Measurements from ENCODE around the gene SLX4IP. TPM values are rescaled to one million over a fixed set of nuclear protein-coding genes. Genes with fewer than 3 reads are reported as not detected.

The SLX4IP gene
- total and polyA plus RNA-seq, 2 donors (not counting 3 experiments of a cell fraction or from before 2014, with no cell fraction given) = 1.9 to 4.5 TPM

DNA sequence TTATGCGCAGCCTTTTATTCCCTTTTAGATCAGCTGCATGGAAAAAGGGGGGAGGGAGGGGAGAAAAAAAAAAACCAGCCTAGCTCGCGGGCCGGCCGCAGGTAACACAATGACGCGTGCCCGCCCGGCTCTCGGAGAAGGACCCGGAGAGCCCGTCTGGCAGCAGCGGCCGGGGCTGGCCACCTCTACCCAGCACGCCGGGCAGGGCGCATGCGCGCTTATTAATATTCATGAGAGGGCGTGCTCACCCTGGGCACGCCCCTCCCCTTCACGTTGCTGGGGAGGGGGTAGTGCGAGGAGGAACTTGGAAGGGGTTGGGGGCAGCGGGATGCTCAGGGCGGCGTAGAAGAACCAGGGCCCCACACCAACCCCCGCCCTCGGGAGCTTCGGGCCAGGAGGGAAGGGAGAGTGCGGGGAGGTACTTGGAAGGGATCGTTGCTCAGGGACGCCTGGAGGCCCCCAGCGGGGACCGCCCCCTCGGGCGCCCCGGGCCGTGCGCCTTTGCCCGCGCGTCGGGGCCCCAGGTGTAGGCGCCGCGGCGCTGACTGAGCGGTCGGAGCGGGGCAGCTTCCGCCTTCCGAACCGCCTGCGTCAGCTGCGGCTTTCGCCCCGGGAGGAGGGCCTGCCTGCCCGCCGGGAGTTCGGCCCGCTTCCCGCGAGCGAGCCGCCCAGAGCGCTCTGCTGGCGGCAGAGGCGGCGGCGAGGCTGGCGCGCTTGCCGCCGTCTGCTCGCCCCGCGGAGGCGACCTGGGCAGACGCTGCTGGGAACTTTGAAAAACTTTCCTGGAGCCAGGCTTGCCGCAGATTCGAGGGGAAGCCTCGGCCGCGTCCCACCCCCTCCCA lies 239.0 kb downstream of the SLX4IP start, which contains the start of gene JAG1:
Gene JAG1 (minus strand): TSS at position 158 of the 842 bp plus-strand sequence. CDS start 469 bp downstream, outside the sequence.
- Histone ChIP-seq H3K9ac (replicated peaks; ENCODE audit: extremely low read depth, insufficient read depth, low read length) (peak within 1 kb of the TSS; percentile 92), H3K27ac (ENCODE audit: insufficient read depth, low read depth, low read length) (peak within 1 kb of the TSS; percentile 92), H3K4me3 (replicated peaks in 1 of 3; ENCODE audit: insufficient read depth in 1 of 3, low read depth in 1 of 3, low read length in 3 of 3) (peak within 1 kb of the TSS; percentile 91 to 95 (median 94)), H3K4me2 (ENCODE audit: insufficient read depth, low read length) (peak within 1 kb of the TSS; percentile 93), H3K36me3 (ENCODE audit: control insufficient read depth in 2 of 2, extremely low read depth in 1 of 2, insufficient read depth in 2 of 2, low read length in 2 of 2) (peaks cover 0 to 1% of the 10 kb centered on the region in 2 experiments), H2AFZ (ENCODE audit: low read depth, low read length) (peak within 1 kb of the TSS; percentile 87), H3K9me3 (replicated peaks; ENCODE audit: control insufficient read depth, insufficient read depth, low read length) (no peaks in the 10 kb centered on the region), H3K79me2 (ENCODE audit: control insufficient read depth, insufficient read depth, low read length) (peaks cover 40% of the 10 kb centered on the region), H3K4me1 (ENCODE audit: control insufficient read depth, extremely low read depth, insufficient read depth, low read length) (peaks cover 31% of the 10 kb centered on the region), H3K9me1 (replicated peaks; ENCODE audit: control insufficient read depth, extremely low read depth, insufficient read depth, low read length) (no peaks in the 10 kb centered on the region), H3K27me3 (ENCODE audit: control insufficient read depth in 2 of 2, insufficient read depth in 2 of 2, low read length in 2 of 2) (no peaks in the 10 kb centered on the region), H4K20me1 (replicated peaks; ENCODE audit: control insufficient read depth, extremely low read depth, insufficient read depth, low read length) (no peaks in the 10 kb centered on the region)
- POLR2A ChIA-PET = interaction anchor here (0.7 to 1.3 kb wide), 2 partner anchors 240 to 593 kb away, joined by 3 read pairs; partner anchors contain the start of gene MKKS
- dilution Hi-C loops (cut with MboI; ENCODE audit: extremely low pct_ligation_motif_present, low sequenced_read_pairs) (no loop called here), intact Hi-C loops (cut with micrococcal nuclease) (loop anchor here (1.0 to 5.0 kb wide), 16 partner anchors 84 to 1378 kb away; partner anchors contain the start of genes MKKS and SLX4IP)
- no TSS peak for BruUV-seq (replicated peaks)
- FAIRE-seq (peak; percentile 67), DNase-seq (ENCODE audit: low read depth, low spot score) (peak; percentile 94)
- CTCF ChIA-PET = interaction anchor here (0.7 to 6.0 kb wide), 22 partner anchors 9 to 870 kb away, joined by 3 to 55 read pairs (median 5); no protein-coding TSS in a partner anchor
- peak; percentile 97 for TF ChIP-seq POLR2A (IDR thresholded peaks at IDR 0.05; ENCODE audit: low read depth, low read length)
- peak; percentile 84 for TF ChIP-seq POLR2AphosphoS5 (IDR thresholded peaks at IDR 0.05; ENCODE audit: insufficient read depth, low read depth, low read length)
- no peak for TF ChIP-seq MYC (IDR thresholded peaks at IDR 0.05; ENCODE audit: low read depth, low read length)

DNA sequence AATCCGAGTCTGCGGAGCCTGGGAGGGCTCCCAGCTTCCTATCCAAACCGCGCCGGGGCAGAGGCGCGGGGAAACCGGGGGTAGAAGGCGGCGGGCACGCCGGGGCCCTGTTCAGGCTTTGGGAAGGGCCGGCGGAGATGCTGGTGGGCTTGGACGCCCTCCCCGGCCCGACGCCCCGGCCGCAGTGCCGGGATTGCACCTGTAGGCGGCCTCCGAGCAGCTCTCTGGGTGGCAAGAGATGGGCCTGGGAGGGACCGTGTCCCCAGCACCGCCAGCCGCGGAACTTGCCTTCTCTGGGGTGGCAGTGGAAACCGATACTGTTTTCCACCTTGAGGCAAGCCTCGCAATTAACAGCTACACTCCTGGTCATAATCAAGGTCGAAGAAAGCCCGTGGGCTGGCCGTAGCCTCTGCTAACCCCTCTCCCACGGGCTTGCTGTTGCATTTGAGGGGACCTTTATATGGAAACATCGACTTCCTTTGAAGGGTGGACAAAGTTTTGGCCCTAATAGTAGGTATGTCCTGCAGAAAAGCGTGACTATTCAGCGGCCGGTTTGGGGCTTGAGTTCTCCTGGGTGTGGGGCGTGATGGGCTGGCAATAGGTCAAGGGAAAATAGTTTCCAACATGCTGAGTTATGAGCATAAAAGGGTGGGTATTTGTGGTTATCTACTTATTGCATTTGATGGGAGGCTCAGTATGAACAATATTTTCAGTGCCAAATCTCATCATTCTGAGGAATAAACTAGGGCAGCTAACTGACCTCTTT lies 239.8 kb downstream of the SLX4IP start:
- TF ChIP-seq POLR2AphosphoS5 (IDR thresholded peaks at IDR 0.05; ENCODE audit: insufficient read depth, low read depth, low read length) = no peak
- TF ChIP-seq, protein P1, sequence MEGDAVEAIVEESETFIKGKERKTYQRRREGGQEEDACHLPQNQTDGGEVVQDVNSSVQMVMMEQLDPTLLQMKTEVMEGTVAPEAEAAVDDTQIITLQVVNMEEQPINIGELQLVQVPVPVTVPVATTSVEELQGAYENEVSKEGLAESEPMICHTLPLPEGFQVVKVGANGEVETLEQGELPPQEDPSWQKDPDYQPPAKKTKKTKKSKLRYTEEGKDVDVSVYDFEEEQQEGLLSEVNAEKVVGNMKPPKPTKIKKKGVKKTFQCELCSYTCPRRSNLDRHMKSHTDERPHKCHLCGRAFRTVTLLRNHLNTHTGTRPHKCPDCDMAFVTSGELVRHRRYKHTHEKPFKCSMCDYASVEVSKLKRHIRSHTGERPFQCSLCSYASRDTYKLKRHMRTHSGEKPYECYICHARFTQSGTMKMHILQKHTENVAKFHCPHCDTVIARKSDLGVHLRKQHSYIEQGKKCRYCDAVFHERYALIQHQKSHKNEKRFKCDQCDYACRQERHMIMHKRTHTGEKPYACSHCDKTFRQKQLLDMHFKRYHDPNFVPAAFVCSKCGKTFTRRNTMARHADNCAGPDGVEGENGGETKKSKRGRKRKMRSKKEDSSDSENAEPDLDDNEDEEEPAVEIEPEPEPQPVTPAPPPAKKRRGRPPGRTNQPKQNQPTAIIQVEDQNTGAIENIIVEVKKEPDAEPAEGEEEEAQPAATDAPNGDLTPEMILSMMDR (IDR thresholded peaks at IDR 0.05; ENCODE audit: extremely low read depth in 1 of 2, insufficient read depth in 1 of 2, low read depth in 1 of 2, low read length in 2 of 2) = peak; percentile 70 to 88
- dilution Hi-C loops (cut with MboI; ENCODE audit: extremely low pct_ligation_motif_present, low sequenced_read_pairs) = no loop called here
- H3K9me1 ChIP-seq (replicated peaks; ENCODE audit: control insufficient read depth, extremely low read depth, insufficient read depth, low read length) = no peaks in the 10 kb centered on the region
- H3K9me3 ChIP-seq (replicated peaks; ENCODE audit: control insufficient read depth, insufficient read depth, low read length) = no peaks in the 10 kb centered on the region
- peak overlapping the region; percentile 91 to 95 (median 94) for H3K4me3 ChIP-seq (replicated peaks in 1 of 3; ENCODE audit: insufficient read depth in 1 of 3, low read depth in 1 of 3, low read length in 3 of 3)
- FAIRE-seq (peak; percentile 67), DNase-seq (ENCODE audit: low read depth, low spot score) (peak; percentile 83)
- peaks cover 33% of the 10 kb centered on the region for H3K79me2 ChIP-seq (ENCODE audit: control insufficient read depth, insufficient read depth, low read length)
- BruUV-seq (replicated peaks) = TSS peak; percentile 29
- H3K9ac ChIP-seq (replicated peaks; ENCODE audit: extremely low read depth, insufficient read depth, low read length) = peak overlapping the region; percentile 92
- POLR2A ChIA-PET = interaction anchor here (0.7 to 1.3 kb wide), 2 partner anchors 241 to 592 kb away, joined by 3 read pairs; partner anchors contain the start of gene MKKS
- peaks cover 29% of the 10 kb centered on the region for H3K4me1 ChIP-seq (ENCODE audit: control insufficient read depth, extremely low read depth, insufficient read depth, low read length)
- H3K4me2 ChIP-seq (ENCODE audit: insufficient read depth, low read length) = peak overlapping the region; percentile 79
- H3K27ac ChIP-seq (ENCODE audit: insufficient read depth, low read depth, low read length) = peak overlapping the region; percentile 92
- intact Hi-C loops (cut with micrococcal nuclease) = loop anchor here (1.0 to 5.0 kb wide), 14 partner anchors 83 to 1377 kb away; partner anchors contain the start of genes MKKS and SLX4IP
- CTCF ChIA-PET = interaction anchor here (0.7 to 6.0 kb wide), 23 partner anchors 9 to 869 kb away, joined by 3 to 55 read pairs (median 5); no protein-coding TSS in a partner anchor
- peak overlapping the region; percentile 87 for H2AFZ ChIP-seq (ENCODE audit: low read depth, low read length)
- H3K27me3 ChIP-seq (ENCODE audit: control insufficient read depth in 2 of 2, insufficient read depth in 2 of 2, low read length in 2 of 2) = no peaks in the 10 kb centered on the region
- H3K36me3 ChIP-seq (ENCODE audit: control insufficient read depth in 2 of 2, extremely low read depth in 1 of 2, insufficient read depth in 2 of 2, low read length in 2 of 2) = no peaks in the 10 kb centered on the region
- no peaks in the 10 kb centered on the region for H4K20me1 ChIP-seq (replicated peaks; ENCODE audit: control insufficient read depth, extremely low read depth, insufficient read depth, low read length)
